ENCODE measurements around the gene ARID3A. TPM values are rescaled to one million over a fixed set of nuclear protein-coding genes. Genes with fewer than 3 reads are reported as not detected.

Gene ARID3A
- total RNA-seq, 1 donor from 2014 or later: 5.7 TPM

DNA sequence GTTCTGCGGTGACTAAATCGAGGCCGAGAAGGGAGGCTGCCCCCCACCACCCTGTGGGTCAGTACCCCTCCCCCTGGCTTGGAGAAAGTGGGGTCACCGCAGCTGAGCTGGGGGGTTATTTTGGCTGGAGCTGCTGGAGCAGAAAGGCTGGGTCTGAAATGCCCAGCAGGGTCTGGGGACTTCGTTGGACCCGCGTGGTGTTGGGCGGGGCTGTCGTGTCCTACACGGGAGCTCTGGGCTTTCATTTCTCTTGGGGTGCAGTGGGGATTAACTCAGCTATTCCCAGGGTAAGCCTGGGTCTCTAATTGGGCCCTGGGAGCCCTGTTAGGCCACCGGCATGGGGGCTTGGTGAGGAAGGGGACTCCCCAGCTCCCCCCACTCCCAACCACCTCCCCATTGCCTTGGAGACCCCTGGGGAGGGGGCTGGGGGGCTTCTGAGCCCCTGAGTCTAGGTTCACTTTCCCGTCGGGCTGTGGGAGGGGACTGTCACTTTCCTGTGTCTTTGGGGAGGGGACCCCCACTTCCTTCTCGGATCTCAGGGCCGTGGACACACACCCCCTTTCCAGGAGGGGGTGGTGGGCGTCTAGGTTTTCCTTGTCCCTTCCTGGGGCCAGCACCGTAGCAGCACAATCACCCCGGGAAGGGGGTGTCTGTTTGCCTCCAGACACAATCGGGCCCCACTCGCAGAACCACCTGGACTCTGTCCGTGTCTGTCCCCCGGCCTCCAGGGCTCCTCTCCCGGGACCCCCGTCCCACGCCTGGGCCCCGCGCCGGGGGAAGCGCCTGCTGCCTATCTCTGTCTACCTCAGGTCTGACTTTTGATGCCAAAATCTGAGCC lies 48.1 kb downstream of the ARID3A start:
- DNase-seq: no peak
- intact Hi-C loops (cut with micrococcal nuclease): no loop called here

GRCh38 chr19:974564-975257 lies 48.9 kb downstream of the ARID3A start:
- DNase-seq (no peak), ATAC-seq (no peak)
- intact Hi-C loops (cut with micrococcal nuclease): no loop called here

More for the DNA sequence above, 48.1 kb downstream of the ARID3A start:
- no peak for ATAC-seq

- DNase-seq: no peak
- no peak for ATAC-seq
- intact Hi-C loops (cut with micrococcal nuclease): no loop called here
Observed at GRCh38 chr19:976476-976875, 50.6 kb downstream of the ARID3A start.

DNA sequence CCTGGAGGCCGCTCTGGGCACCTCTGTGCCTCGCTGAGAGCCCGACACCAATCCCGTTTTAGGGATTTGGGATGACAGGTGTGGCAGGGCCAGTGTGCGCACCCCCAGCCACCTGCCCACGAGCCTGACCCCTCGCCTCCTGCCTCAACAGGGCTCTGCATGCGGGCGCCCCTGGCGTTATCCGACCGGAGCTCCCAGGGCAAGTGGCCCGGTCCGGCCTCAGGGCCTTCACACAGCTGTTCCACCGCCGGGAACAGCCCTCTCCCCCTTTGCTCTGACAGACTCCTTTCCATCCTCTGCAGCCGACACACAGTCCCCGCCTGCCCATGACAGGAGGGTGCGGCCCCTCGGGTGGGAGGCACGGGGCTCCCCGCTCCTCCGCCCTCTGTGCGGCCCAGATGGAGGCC lies 51.2 kb downstream of the ARID3A start:
- intact Hi-C loops (cut with micrococcal nuclease): no loop called here
- ATAC-seq: no peak
- no peak for DNase-seq

DNA sequence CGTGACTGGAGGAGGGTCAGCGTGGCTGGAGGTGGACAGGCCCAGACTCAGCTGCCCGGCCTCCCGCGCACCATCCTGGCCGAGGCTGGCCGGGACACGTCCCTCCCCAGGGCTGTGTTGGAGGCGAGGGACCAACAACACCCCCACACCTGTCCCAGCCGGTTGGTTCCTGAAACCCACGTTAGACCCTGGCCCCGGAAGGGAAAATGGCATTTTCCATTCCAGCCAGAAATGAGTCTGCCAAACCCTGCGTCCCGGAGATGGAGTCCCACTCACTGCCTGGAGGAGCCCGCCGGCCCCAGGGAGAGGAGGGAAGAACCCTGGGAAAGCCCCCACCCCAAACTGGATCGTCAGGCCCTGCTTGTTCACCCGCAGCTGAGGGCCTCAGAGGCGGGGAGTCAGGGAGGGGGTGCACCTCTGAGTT lies 53.5 kb downstream of the ARID3A start:
- intact Hi-C loops (cut with micrococcal nuclease): no loop called here
- DNase-seq: no peak
- ATAC-seq: no peak

DNA sequence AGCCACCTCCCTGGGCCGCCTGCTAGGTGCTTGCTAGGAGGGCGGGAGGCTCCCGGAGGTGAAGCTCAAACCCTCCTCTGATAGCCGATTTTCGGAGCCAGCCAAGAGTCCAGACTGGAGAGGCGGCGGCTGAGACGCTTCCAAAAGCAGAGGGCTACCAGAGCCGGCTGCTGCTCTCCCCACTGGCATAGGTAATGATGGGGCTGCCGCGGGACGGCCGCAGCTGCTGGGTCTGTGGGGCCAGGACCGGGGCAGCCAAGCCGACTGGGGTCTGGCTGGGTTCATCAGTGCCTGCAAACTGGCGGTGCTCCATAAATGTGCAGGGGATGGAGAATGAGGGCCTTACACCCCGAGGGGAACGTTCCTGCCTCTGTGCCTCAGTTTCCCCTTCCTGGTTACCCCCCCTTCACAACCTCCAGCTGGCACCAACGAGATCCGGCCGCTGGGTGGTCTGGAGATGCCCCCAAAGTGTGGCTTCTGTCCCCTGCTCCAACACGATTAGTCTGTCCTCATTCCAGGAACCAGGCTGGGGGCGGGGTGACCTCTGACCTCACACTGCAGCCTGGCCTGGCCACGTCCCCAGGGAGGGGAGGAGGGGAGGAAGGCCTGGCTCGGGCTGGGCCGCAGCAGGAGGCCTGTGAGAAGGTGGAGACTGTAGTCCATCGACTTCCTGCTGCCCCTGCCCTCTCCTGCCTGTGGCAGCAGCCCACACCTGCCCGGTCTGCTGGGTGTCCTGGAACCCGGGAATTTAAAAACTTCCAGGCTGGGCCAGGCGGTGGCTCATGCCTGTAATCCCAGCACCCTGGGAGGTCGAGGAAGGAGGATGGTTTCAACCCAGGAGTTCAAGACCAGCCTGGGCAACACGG lies 54.5 kb downstream of the ARID3A start:
- DNase-seq (no peak), ATAC-seq (no peak)
- intact Hi-C loops (cut with micrococcal nuclease): loop anchor here (5.0 kb wide), 1 partner anchor 58 kb away; no protein-coding TSS in a partner anchor

GRCh38 chr19:982567-983170 lies 56.8 kb downstream of the ARID3A start:
- DNase-seq: peak; percentile 87
- intact Hi-C loops (cut with micrococcal nuclease): loop anchor here (5.0 kb wide), 1 partner anchor 60 kb away; no protein-coding TSS in a partner anchor
- peak; percentile 84 for ATAC-seq

DNA sequence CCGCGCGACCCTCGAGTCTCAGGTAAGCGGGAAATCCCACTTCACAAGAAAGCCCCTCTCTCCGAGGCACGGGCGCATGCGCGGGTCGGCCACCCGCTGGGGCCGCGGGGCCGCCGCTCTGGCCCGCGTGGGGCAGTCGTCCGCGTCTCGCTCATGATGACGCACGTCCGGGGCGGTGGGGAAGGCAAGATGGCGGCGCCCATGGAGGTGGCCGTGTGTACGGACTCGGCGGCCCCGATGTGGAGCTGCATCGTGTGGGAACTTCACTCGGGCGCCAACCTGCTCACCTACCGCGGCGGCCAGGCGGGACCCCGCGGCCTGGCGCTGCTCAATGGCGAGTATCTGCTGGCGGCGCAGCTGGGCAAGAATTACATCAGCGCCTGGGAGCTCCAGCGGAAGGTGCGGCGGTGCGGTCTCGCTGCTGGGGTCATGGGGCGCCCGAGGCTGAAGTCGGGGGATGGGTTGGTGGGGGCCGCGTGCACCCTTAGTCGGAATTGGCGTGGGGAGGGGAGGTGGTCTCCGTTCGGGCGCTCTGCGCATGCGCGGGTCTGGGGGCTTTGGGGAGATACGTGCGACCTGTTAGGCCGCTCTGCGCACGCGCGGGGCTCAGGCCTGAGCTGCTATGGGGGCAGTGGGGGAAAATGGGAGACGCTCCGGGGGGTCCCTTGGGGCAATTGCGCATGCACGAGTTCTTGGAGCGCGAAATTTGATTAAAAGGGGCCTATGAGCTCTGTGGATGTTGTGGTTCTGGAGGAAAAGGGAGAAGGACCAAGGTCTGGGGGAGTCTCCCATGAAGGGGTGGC lies 58.5 kb downstream of the ARID3A start, which contains the start of gene WDR18:
WDR18 (plus strand) TSS at position 181 of the 803 bp plus-strand sequence; CDS start at position 190, 9 bp downstream.
- intact Hi-C loops (cut with micrococcal nuclease): loop anchor here (5.0 kb wide), 1 partner anchor 62 kb away; no protein-coding TSS in a partner anchor

GRCh38 chr19:986083-986482 lies 60.2 kb downstream of the ARID3A start:
- no peak for DNase-seq
- intact Hi-C loops (cut with micrococcal nuclease): no loop called here
- no peak for ATAC-seq

More for the DNA sequence above, 58.5 kb downstream of the ARID3A start, which contains the start of gene WDR18:
- DNase-seq (peak; percentile 97), ATAC-seq (peak; percentile 96)

DNA sequence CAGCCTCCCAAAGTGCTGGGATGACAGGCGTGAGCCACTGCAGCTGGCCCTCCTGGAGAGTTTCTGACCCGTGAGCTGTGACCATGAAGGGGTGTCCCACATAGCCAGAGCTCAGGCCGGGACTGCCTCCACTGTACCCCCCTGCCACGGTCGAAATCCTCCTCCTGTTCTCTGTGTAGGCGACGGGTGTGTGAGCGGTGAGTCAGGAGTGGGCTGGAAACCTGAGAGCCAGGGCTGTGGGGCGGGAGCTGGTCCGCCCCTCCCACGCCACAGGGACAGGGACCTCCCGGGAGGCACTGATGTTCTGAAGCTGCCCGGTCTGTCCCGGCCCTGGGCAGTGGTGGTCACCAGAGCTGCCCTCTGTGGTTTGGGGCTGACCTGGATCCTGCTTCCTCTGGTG lies 62.2 kb downstream of the ARID3A start:
- no peak for ATAC-seq
- DNase-seq: no peak
- intact Hi-C loops (cut with micrococcal nuclease): no loop called here

DNA sequence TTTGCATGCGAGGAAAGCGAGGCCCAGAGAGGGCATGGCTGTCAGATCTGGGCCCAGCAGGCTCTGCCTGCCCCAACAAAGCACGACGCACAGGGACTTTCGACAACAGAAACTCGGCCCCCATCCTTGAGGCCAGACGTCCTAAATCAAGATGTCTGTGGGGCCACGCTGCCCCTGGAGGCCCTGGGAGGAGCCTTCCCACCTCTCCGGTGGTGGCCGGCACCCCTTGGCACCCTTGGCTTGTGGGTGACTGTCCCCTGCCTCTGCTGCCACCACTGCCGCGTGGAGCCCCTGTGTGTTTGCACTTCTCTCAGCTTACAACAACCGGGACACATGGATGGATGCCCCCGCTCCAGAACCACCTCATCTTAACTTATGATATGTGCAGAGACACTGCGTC lies 62.7 kb downstream of the ARID3A start:
- DNase-seq (no peak), ATAC-seq (no peak)
- intact Hi-C loops (cut with micrococcal nuclease): no loop called here

- no peak for DNase-seq
- intact Hi-C loops (cut with micrococcal nuclease): no loop called here
Observed at GRCh38 chr19:989381-990081, 63.7 kb downstream of the ARID3A start.

DNA sequence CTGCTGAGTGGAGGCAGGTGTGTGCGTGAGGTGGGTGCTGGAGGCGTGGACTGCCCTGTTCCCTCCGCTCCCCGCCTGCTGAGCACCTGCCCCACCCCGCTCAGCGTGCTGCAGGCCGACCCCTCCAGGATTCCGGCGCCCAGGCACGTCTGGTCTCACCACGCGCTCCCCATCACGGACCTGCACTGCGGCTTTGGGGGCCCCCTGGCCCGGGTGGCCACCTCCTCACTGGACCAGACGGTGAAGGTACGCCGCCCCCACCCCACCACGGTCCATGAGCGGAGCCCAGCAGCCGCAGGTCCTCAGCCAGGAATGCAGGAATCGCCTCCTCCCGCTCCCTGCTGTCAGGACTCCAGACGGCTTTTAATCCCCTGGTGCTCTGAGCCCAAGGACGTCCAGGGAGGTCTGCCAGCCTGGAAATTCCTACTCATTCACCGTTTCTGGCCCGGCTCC lies 64.3 kb downstream of the ARID3A start:
- DNase-seq (no peak), ATAC-seq (no peak)
- intact Hi-C loops (cut with micrococcal nuclease): no loop called here

More at GRCh38 chr19:989381-990081, 63.7 kb downstream of the ARID3A start:
- ATAC-seq: no peak

GRCh38 chr19:990746-991145 lies 64.9 kb downstream of the ARID3A start:
- ATAC-seq (no peak), DNase-seq (no peak)
- intact Hi-C loops (cut with micrococcal nuclease): no loop called here

DNA sequence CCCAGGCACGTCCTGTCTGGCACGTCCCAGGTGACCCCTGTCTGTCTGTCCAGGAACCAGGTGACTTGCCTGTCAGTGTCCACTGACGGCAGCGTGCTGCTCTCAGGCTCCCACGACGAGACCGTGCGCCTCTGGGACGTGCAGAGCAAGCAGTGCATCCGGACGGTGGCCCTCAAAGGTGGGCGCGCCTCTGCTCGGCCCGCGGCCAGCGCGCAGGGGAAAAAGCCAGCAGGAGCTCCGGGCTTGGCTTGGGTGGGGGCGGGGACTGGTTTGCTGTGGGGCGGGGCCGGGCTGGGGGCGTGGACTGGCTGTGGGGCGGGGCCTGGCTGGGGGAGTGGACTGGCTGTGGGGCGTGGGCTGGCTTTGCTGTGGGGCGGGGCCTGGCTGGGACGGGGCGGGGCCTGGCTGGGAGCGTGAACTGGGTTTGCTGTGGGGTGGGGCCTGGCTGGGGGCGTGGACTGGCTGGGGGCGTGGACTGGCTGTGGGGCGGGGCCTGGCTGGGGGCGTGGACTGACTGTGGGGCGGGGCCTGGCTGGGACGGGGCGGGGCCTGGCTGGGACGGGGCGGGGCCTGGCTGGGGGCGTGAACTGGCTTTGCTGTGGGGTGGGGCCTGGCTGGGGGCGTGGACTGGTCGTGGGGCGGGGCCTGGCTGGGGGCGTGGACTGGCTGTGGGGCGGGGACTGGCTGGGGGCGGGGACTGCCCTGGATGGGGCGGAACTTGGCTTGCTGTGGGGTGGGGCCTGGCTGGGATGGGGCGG lies 65.5 kb downstream of the ARID3A start:
- intact Hi-C loops (cut with micrococcal nuclease): no loop called here
- DNase-seq (no peak), ATAC-seq (peak; percentile 22)

DNA sequence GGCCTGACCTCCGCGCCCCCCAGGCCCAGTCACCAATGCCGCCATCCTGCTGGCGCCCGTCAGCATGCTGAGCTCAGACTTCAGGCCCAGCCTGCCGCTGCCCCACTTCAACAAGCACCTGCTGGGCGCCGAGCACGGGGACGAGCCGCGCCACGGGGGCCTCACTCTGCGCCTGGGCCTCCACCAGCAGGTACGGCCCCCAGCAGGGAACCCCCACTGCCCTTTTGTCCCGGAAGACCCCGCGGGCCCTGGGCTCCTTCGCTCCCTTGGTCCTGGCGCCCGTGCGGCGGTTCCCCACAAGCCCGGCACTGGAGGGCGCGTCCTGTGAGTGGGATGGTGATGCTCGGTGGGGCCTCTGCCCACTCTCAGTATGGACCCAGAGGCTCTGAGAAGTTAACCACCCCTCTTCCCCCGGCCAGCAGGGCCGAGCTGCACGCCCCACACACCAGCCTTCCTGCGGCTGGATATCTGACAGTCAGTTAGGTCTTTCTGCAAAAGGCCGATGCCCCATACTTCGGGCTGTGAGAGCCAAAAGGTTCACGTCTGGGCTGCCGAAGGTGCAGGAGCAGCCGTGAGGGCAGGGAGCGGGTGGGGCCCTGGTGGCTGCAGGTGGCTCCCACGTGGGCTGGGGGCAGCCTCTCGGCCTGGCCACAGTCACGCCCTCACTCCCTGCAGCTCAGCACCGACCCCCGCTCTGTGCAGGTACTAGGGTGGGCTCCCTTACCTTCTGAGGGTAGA lies 66.3 kb downstream of the ARID3A start:
- ATAC-seq (no peak), DNase-seq (no peak)
- intact Hi-C loops (cut with micrococcal nuclease): no loop called here
